ENCODE data around the gene HSD17B14.
"Not testable (repeated sequence)": the region's sequence is repeated elsewhere in the genome, so short reads cannot be mapped to it uniquely, and the experiment has no call there.

Gene HSD17B14

GRCh38 chr19:48797103-48797502, 39.2 kb downstream of the HSD17B14 start:
- DNase-seq (ENCODE audit: low read depth), result no peak

- DNase-seq (ENCODE audit: low read depth), result no peak
These were observed 39.8 kb downstream of the HSD17B14 start for GRCh38 chr19:48796298-48797083.

GRCh38 chr19:48795685-48796070, 40.6 kb downstream of the HSD17B14 start:
- no peak for DNase-seq (ENCODE audit: low read depth)

GRCh38 chr19:48795055-48795684, 41.1 kb downstream of the HSD17B14 start:
- DNase-seq (ENCODE audit: low read depth), result peak; percentile 72

- DNase-seq (ENCODE audit: low read depth), result no peak
These were observed 42.0 kb downstream of the HSD17B14 start for GRCh38 chr19:48794291-48794690.

- DNase-seq (ENCODE audit: low read depth), result no peak
These were observed 43.0 kb downstream of the HSD17B14 start for GRCh38 chr19:48793271-48793670.

GRCh38 chr19:48787331-48787730, 49.0 kb downstream of the HSD17B14 start:
- not testable (repeated sequence) for DNase-seq (ENCODE audit: low read depth)

GRCh38 chr19:48786422-48786821, 49.9 kb downstream of the HSD17B14 start:
- DNase-seq (ENCODE audit: low read depth), result not testable (repeated sequence)

GRCh38 chr19:48784527-48784926, 51.8 kb downstream of the HSD17B14 start:
- DNase-seq (ENCODE audit: low read depth), result no peak

- no peak for DNase-seq (ENCODE audit: low read depth)
These were observed 55.5 kb downstream of the HSD17B14 start for GRCh38 chr19:48780631-48781391.

GRCh38 chr19:48779636-48780035, 56.7 kb downstream of the HSD17B14 start:
- no peak for DNase-seq (ENCODE audit: low read depth)

- no peak for DNase-seq (ENCODE audit: low read depth)
These were observed 58.6 kb downstream of the HSD17B14 start for GRCh38 chr19:48777720-48778119.

GRCh38 chr19:48777139-48777538, 59.2 kb downstream of the HSD17B14 start:
- no peak for DNase-seq (ENCODE audit: low read depth)

GRCh38 chr19:48772503-48772953, 63.8 kb downstream of the HSD17B14 start:
- DNase-seq (ENCODE audit: low read depth), result no peak

GRCh38 chr19:48770734-48771472, 65.4 kb downstream of the HSD17B14 start:
- no peak for DNase-seq (ENCODE audit: low read depth)

GRCh38 chr19:48770266-48770665, 66.0 kb downstream of the HSD17B14 start:
- no peak for DNase-seq (ENCODE audit: low read depth)

GRCh38 chr19:48768994-48769713, 67.1 kb downstream of the HSD17B14 start:
- DNase-seq (ENCODE audit: low read depth), result no peak

GRCh38 chr19:48768171-48768753, 68.0 kb downstream of the HSD17B14 start:
- DNase-seq (ENCODE audit: low read depth), result not testable (repeated sequence)

GRCh38 chr19:48765816-48766215, 70.5 kb downstream of the HSD17B14 start:
- not testable (repeated sequence) for DNase-seq (ENCODE audit: low read depth)
